Measurements from ENCODE around the gene LARGE1. TPM values are rescaled to one million over a fixed set of nuclear protein-coding genes. Genes with fewer than 3 reads are reported as not detected.

Gene LARGE1
- polyA plus RNA-seq, 3 donors, result 0.05 to 0.13 TPM; not detected in 1

GRCh38 chr22:33584152-33584551, 336.1 kb downstream of the LARGE1 start:
- Histone ChIP-seq H4K20me1 (ENCODE audit: insufficient read depth, low read length) (no peaks in the 10 kb centered on the region), H3K4me1 (ENCODE audit: control insufficient read depth in 1 of 2, insufficient read depth in 2 of 2, low read length in 2 of 2) (no peaks in the 10 kb centered on the region), H3K4me2 (replicated peaks; ENCODE audit: extremely low read depth, low read length, poor library complexity, severe bottlenecking) (no peak overlapping the region), H2AFZ (ENCODE audit: insufficient read depth, low read depth, low read length, poor library complexity, severe bottlenecking) (no peak overlapping the region), H3K9ac (ENCODE audit: insufficient read depth, low read length, poor library complexity, severe bottlenecking) (no peak overlapping the region), H3K27me3 (ENCODE audit: control insufficient read depth in 2 of 2, insufficient read depth in 2 of 2, low read length in 2 of 2) (no peaks in the 10 kb centered on the region), H3K79me2 (ENCODE audit: insufficient read depth, low read length) (no peaks in the 10 kb centered on the region), H3K4me3 (replicated peaks in 1 of 3; ENCODE audit: low read depth in 2 of 3, low read length in 3 of 3) (no peak overlapping the region), H3K9me3 (replicated peaks in 1 of 2; ENCODE audit: control insufficient read depth in 1 of 2, insufficient read depth in 1 of 2, low read length in 2 of 2) (no peaks in the 10 kb centered on the region), H3K36me3 (replicated peaks in 1 of 2; ENCODE audit: control insufficient read depth in 1 of 2, insufficient read depth in 2 of 2, low read length in 2 of 2) (no peaks in the 10 kb centered on the region), H3K27ac (ENCODE audit: low read depth in 1 of 2, low read length in 2 of 2) (no peak overlapping the region)
- intact Hi-C loops (cut with micrococcal nuclease), result no loop called here
- Mint-ChIP-seq H3K27ac (peak overlapping the region in 1 of 7 donors; percentile 52), H3K36me3 (no peaks in the 10 kb centered on the region), H3K9me3 (no peaks in the 10 kb centered on the region), H3K4me1 (no peaks in the 10 kb centered on the region), H3K4me3 (no peak overlapping the region), H3K27me3 (ENCODE audit: low read depth in 3 of 3) (peaks cover 2 to 8% (median 3%) of the 10 kb centered on the region in 3 donors)
- TF ChIP-seq, protein P1, sequence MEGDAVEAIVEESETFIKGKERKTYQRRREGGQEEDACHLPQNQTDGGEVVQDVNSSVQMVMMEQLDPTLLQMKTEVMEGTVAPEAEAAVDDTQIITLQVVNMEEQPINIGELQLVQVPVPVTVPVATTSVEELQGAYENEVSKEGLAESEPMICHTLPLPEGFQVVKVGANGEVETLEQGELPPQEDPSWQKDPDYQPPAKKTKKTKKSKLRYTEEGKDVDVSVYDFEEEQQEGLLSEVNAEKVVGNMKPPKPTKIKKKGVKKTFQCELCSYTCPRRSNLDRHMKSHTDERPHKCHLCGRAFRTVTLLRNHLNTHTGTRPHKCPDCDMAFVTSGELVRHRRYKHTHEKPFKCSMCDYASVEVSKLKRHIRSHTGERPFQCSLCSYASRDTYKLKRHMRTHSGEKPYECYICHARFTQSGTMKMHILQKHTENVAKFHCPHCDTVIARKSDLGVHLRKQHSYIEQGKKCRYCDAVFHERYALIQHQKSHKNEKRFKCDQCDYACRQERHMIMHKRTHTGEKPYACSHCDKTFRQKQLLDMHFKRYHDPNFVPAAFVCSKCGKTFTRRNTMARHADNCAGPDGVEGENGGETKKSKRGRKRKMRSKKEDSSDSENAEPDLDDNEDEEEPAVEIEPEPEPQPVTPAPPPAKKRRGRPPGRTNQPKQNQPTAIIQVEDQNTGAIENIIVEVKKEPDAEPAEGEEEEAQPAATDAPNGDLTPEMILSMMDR (IDR thresholded peaks at IDR 0.05), result no peak
- 57% methylated on average over 5 of the region's 5 CpGs for WGBS (ENCODE audit: insufficient coverage)
- no peak for DNase-seq

DNA sequence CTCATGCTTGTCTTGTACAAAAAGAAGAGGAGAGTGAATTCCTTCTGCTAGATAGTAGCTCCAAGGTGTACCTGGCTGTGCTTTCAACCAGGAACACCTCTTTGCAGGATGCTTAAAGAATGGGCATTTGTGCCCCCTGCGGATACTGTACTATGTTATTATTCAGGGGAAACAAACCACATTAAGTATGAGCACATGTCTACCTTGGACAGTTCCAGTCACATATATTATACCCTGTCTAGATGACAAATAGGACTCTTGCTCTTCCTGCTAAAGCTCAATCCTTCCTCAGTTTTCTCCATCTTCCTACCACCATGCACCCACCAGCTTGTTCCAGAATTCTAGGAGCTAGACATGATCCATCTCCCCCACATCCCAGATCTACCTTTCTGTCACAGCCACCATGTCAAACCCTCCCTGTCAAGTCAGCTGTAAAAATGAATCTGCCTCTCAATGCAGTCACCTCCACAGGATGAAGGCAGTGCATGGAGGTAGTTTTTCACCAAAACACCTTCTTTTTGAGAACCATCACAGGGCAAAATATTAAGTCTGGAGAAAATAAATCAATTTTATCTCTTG, 337.4 kb downstream of the LARGE1 start:
- no peak overlapping the region for H3K4me3 Mint-ChIP-seq
- peaks cover 2 to 5% (median 3%) of the 10 kb centered on the region in 3 donors for H3K27me3 Mint-ChIP-seq (ENCODE audit: low read depth in 3 of 3)
- H3K79me2 ChIP-seq (ENCODE audit: insufficient read depth, low read length), result no peaks in the 10 kb centered on the region
- H3K4me1 Mint-ChIP-seq, result no peaks in the 10 kb centered on the region
- H3K4me2 ChIP-seq (replicated peaks; ENCODE audit: extremely low read depth, low read length, poor library complexity, severe bottlenecking), result no peak overlapping the region
- H3K4me1 ChIP-seq (ENCODE audit: control insufficient read depth in 1 of 2, insufficient read depth in 2 of 2, low read length in 2 of 2), result no peaks in the 10 kb centered on the region
- H3K9me3 ChIP-seq (replicated peaks in 1 of 2; ENCODE audit: control insufficient read depth in 1 of 2, insufficient read depth in 1 of 2, low read length in 2 of 2), result no peaks in the 10 kb centered on the region
- H3K36me3 ChIP-seq (replicated peaks in 1 of 2; ENCODE audit: control insufficient read depth in 1 of 2, insufficient read depth in 2 of 2, low read length in 2 of 2), result no peaks in the 10 kb centered on the region
- no peaks in the 10 kb centered on the region for H3K36me3 Mint-ChIP-seq
- H4K20me1 ChIP-seq (ENCODE audit: insufficient read depth, low read length), result no peaks in the 10 kb centered on the region
- H3K27ac Mint-ChIP-seq, result no peak overlapping the region
- no peak overlapping the region for H3K27ac ChIP-seq (ENCODE audit: low read depth in 1 of 2, low read length in 2 of 2)
- H3K4me3 ChIP-seq (replicated peaks in 1 of 3; ENCODE audit: low read depth in 2 of 3, low read length in 3 of 3), result no peak overlapping the region
- H3K9me3 Mint-ChIP-seq, result no peaks in the 10 kb centered on the region
- intact Hi-C loops (cut with micrococcal nuclease), result no loop called here
- no peak overlapping the region for H3K9ac ChIP-seq (ENCODE audit: insufficient read depth, low read length, poor library complexity, severe bottlenecking)
- DNase-seq, result no peak
- WGBS (ENCODE audit: insufficient coverage), result no CpG with 5 or more reads among the region's 1 CpG
- TF ChIP-seq, protein P1 (IDR thresholded peaks at IDR 0.05), result no peak
- H2AFZ ChIP-seq (ENCODE audit: insufficient read depth, low read depth, low read length, poor library complexity, severe bottlenecking), result no peak overlapping the region
- H3K27me3 ChIP-seq (ENCODE audit: control insufficient read depth in 2 of 2, insufficient read depth in 2 of 2, low read length in 2 of 2), result no peaks in the 10 kb centered on the region
